Activated CD8-positive, alpha-beta memory T cell treated with anti-CD3 and anti-CD28 coated beads for 48 hours (primary cell): ENCODE measurements around the gene TNFAIP8L3.
"Not testable (repeated sequence)": the region's sequence is repeated elsewhere in the genome, so short reads cannot be mapped to it uniquely, and the experiment has no call there.

Experiments used
- DNase-seq, 3 experiments: peaks; one replicate each; pipeline ENCODE4 v3.0.0-alpha.2; 2020; ENCODE audit warnings: low read depth in 2 of 3, low spot score in 2 of 3

Gene TNFAIP8L3

GRCh38 chr15:51094606-51095569 lies at the start of gene TNFAIP8L3:
TNFAIP8L3 (minus strand) TSS chr15:51094906; CDS start chr15:51094595, 311 bp downstream.
- no peak for DNase-seq

DNA sequence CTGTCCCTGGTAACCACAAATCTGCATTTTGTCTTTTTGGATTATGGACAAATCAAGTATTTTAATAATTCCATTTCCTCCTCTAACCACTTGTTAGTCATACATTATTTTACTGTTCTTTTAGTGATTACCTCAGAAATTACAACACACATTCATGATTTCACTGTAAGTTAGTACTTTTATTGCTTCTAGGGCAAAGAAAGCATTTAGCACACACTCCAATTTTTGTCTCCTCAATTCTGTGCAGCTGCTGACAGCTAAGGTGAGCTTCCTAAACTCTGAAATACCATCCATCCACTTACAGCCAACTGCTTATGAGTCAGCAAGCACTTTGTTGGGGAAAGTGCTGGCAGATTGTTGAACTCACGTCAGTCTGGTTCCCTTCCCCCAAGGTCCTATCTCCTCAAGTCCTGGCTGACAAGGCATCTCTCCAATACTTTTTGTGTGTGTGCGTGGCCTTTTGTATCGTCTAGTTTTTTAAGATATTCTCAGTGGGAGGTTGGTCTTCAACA lies 49.4 kb upstream of the TNFAIP8L3 start:
- no peak for DNase-seq

- not testable (repeated sequence) for DNase-seq
Measured at GRCh38 chr15:51140347-51140746, 45.6 kb upstream of the TNFAIP8L3 start.

DNA sequence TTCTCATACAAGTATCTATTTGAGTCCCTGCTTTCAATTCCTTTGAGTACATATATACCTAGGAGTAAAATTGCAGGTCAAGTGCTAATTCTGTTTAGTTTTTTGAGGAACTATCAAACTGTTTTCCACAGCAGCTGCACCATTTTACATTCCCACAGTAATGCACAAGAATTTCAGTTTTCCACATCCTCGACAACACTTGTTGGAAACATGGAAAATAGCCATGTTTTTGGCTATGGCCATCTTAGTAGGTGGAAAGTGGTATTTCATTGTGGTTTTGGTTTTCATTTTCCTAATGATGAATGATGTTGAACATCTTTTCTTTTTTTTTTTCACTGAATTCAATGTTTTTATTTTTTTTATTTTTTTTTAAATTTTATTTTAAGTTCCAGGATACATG lies 44.4 kb upstream of the TNFAIP8L3 start:
- no peak for DNase-seq

DNA sequence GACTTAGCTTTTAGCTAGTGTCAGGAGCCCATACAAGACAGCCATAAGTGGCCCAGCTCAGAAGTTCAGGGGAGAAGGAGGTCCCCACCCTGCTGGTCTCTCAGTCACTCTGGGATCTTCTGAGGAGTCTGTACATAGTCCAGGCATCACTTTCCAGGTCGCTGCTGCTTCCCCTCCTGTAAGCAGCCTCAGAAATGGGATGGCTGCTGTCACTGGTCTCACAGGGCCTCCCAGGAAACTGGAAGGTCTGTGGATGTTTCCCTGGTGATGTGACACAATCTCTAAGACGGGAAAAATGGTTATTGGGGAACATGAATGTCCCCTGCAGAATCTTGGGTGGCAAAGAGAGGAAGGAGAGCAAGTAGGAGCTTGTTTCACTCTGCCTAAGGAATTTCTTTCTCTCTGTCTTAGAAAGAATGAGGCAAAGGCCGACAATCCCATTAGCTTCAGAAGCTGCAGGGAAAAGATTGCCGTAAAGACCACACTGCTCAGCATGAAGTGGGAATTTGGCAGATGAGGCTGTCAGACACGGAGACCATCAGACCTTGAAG lies 43.2 kb upstream of the TNFAIP8L3 start:
- no peak for DNase-seq

GRCh38 chr15:51137024-51137423 lies 42.3 kb upstream of the TNFAIP8L3 start:
- DNase-seq: no peak

GRCh38 chr15:51135276-51135675 lies 40.6 kb upstream of the TNFAIP8L3 start:
- DNase-seq: no peak

DNA sequence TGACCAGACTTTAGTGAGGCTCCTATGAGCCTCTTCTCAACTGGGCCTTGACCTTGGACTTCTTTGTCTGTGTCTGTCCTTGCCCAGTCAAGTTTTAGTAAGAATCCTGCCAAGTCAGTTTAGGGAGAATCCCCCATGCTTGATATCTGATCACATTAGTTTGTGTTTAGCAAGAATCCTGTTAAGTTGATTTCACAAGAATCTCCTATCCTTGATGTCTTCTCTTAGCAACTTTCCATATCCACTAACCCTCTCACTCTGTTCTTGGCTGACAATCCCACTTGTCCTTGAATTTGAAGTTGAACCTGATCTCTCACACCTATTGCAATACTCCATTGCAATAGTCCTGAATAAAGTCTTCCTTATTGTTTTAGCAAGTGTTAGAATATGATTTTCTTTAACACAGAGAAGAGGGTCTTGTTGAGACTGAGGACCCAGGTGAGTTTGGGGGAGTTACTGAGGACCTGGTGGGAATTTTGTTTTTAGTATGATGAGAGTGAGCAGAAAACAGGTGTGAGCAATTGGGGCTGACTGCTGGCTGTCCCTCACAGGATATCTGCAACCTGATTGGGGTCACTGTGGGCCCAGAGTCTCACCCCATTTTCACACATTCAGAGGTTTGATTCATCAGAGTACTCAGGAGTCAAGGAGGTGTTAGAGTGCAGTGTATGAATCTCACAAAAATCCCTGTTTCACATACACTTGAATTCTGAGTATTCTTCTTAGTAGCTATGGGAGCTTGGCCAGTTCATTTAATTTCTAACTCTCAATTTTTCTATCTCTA lies 39.9 kb upstream of the TNFAIP8L3 start:
- DNase-seq: no peak

- no peak for DNase-seq
Measured at GRCh38 chr15:51133140-51133765, 38.5 kb upstream of the TNFAIP8L3 start.

GRCh38 chr15:51132384-51133139 lies 37.9 kb upstream of the TNFAIP8L3 start:
- no peak for DNase-seq

DNA sequence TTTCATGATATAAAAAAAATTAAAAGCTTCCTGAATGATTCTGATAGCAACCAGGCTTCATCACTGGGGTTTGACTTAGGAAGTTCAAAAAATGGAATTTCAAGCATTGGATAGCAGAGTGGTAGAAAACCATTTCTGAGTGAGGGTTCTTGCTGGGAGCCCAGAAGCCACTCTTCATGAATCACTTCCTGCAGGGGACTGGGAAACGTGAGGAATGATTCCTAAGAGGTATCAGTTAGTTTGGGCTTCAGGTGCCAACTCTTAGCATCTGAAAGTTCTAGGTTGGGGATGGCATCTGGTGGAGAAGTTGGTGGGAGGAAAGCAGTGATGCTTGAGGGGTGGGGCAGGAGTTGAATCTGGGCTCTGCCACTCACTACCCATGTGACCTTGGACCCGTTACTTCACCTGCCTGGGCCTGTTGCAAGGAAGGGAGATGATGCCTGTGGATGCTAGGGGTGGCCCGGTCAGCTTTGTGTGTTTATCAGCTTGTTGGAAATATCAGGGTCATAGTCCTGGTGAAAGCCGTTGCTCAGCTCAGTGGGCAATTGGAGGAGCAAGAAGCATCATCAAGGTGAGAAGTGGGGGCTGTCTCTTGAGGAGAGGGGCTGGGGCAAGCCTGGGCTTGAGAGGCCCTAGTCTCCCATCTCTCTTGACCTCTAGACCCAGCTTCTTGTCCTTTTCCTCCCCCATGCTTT lies 37.0 kb upstream of the TNFAIP8L3 start:
- no peak for DNase-seq

- DNase-seq: no peak
Measured at GRCh38 chr15:51130344-51130743, 35.6 kb upstream of the TNFAIP8L3 start.

DNA sequence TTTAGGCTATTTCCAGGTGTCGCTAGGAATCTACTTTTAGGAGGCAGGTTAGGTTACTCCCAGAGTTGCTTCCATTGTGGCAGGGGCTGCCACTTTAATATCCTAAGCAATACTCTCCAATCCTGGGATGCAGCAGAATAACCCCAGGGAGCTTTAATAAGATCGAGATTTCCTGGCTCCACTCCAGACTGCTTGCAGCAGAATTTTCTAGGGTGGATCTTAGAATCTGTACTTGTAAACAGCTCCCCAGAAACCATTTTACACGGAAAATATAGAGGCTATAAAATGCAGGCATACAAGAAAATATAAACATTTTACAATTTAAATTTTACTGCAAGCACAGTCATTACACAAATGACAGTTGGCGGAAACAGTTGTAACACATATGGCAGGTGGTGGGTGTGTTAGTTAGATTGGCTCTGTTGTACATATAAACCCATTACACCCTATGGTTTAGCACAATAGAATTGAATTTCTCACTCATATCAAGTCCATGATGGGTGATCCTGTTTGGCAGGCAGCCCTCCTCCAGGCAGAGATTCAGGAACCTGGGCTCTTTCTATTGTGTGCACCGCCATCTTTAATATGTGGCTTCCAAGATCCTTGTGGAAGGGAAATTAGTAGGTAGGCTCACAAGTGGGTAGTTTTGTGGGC lies 35.0 kb upstream of the TNFAIP8L3 start:
- no peak for DNase-seq

GRCh38 chr15:51128701-51129100 lies 34.0 kb upstream of the TNFAIP8L3 start:
- DNase-seq: no peak

DNA sequence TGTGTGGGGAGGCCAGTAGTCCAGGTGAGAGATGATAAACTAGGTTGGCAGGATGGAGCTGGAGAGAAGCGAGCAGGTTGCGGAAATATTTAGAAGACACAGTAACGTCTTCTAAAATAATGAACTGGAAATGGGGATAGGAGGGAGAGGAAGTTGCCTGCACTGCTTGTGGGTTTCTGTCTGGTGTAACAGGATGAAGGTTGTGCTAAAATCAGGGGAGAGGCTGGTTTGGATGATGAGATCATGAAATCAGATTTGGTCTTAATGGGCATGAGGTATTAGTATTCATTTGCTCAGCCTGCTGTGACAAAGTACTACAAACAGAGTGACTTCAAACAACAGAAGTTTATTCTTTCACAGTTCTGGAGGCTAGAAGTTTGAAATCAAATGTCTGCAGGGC lies 32.1 kb upstream of the TNFAIP8L3 start:
- no peak for DNase-seq

- not testable (repeated sequence) for DNase-seq
Measured at GRCh38 chr15:51123002-51123401, 28.3 kb upstream of the TNFAIP8L3 start.

- DNase-seq: no peak
Measured at GRCh38 chr15:51121631-51122225, 27.0 kb upstream of the TNFAIP8L3 start.

GRCh38 chr15:51121118-51121517 lies 26.4 kb upstream of the TNFAIP8L3 start:
- no peak for DNase-seq

DNA sequence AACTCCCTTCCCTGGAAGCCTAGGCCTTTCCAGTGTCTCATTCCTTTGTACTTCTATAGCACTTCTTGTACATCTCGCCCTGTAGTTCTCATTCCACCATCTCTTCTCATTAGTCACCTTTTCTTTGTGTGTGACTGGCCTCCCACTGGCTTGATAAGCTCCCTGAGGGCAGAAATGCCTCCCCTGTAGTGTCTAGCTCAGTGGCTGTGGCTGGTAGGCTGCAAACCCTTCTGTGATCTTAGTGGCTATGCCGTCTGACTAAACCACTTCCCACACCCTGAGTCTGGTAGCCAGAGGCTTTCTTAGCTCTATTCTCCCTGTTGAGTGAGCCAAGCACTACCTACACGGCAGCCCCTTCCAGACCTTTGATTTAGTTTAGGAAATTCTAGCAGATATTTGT lies 24.4 kb upstream of the TNFAIP8L3 start:
- no peak for DNase-seq
